H1 (cell line): ENCODE measurements around the gene ASS1. TPM values are rescaled to one million over a fixed set of nuclear protein-coding genes. Genes with fewer than 3 reads are reported as not detected.

Source experiments
- CTCF ChIA-PET: fragments of 300-600 bp; sonication (Branson Sonifier 250); formaldehyde crosslinking; loops from one replicate; lab custom pipeline; 2021; ENCODE audit not compliant: partially characterized antibody; lab: Charles Lee
- POLR2A ChIA-PET: fragments of 300-600 bp; sonication (Branson Sonifier 250); formaldehyde crosslinking; loops from one replicate; lab custom pipeline; 2021; ENCODE audit warnings: inconsistent platforms; ENCODE audit not compliant: partially characterized antibody; lab: Charles Lee
- DNase-seq, 2 experiments: peaks; one replicate each; pipeline versions ENCODE4 v3.0.0 to v3.0.0-alpha.2; 2010 to 2022; ENCODE audit warnings: low spot score in 2 of 2, low read depth in 1 of 2, mixed read lengths in 1 of 2
- FAIRE-seq: peaks from 2 replicates; lab custom pipeline; 2011; peaks lifted over from hg19 to GRCh38; lab: Jason Lieb, UNC
- H2AFZ ChIP-seq: 2 replicates; pipeline ENCODE4 v1.8.1; 2012; ENCODE audit warnings: low read length, inconsistent platforms
- H2AK5ac ChIP-seq: 2 replicates; pipeline ENCODE4 v1.6.1; 2013; ENCODE audit warnings: low read depth, low read length
- H2BK120ac ChIP-seq: replicated peaks from 2 replicates; pipeline ENCODE3; 2013; ENCODE audit warnings: low read depth, low read length, inconsistent platforms
- H2BK12ac ChIP-seq: 2 replicates; pipeline ENCODE4 v1.6.1; 2013; ENCODE audit warnings: low read depth, low read length
- H2BK15ac ChIP-seq: 2 replicates; pipeline ENCODE4 v1.6.1; 2013; ENCODE audit warnings: low read length
- H2BK20ac ChIP-seq: 2 replicates; pipeline ENCODE4 v1.6.1; 2013; ENCODE audit warnings: low read length
- H2BK5ac ChIP-seq: 2 replicates; pipeline ENCODE4 v1.6.1; 2013; ENCODE audit warnings: low read depth, low read length
- H3K14ac ChIP-seq: 2 replicates; pipeline ENCODE4 v1.6.1; 2013; ENCODE audit warnings: inconsistent platforms; ENCODE audit not compliant: insufficient read length
- H3K18ac ChIP-seq: 2 replicates; pipeline ENCODE4 v1.6.1; 2013; ENCODE audit warnings: low read length; ENCODE audit errors: extremely low read depth
- H3K23ac ChIP-seq: 2 replicates; pipeline ENCODE4 v1.6.1; 2013; ENCODE audit warnings: inconsistent platforms; ENCODE audit not compliant: insufficient read length
- H3K23me2 ChIP-seq: 2 replicates; pipeline ENCODE4 v1.6.1; 2013; ENCODE audit warnings: low read depth, low read length
- H3K27ac ChIP-seq: 2 replicates; pipeline ENCODE4 v1.6.1; 2011; ENCODE audit warnings: low read depth, low read length, inconsistent platforms
- H3K27me3 ChIP-seq, 4 experiments: replicated peaks in 1 of 4; 1 replicate in 1 of 4; 2 replicates in 3 of 4; pipeline versions ENCODE4 v1.6.1 to v1.8.1; 2011 to 2013; ENCODE audit warnings: low read length in 3 of 4, mild to moderate bottlenecking in 3 of 4, inconsistent platforms in 2 of 4, mixed read lengths in 2 of 4, moderate library complexity in 1 of 4; ENCODE audit not compliant: control insufficient read depth in 3 of 4, insufficient read depth in 3 of 4; ENCODE audit errors: extremely low read depth in 1 of 4
- H3K36me3 ChIP-seq, 4 experiments: 2 replicates each; pipeline versions ENCODE4 v1.6.1 to v1.8.1; 2011 to 2013; ENCODE audit warnings: mild to moderate bottlenecking in 4 of 4, low read length in 3 of 4, moderate library complexity in 2 of 4, control low read depth in 1 of 4, inconsistent platforms in 1 of 4; ENCODE audit not compliant: insufficient read depth in 4 of 4, control insufficient read depth in 2 of 4
- H3K4ac ChIP-seq: replicated peaks from 2 replicates; pipeline ENCODE3; 2013; ENCODE audit warnings: low read length, low read depth, mixed read lengths, inconsistent platforms; ENCODE audit not compliant: insufficient read length
- H3K4me1 ChIP-seq, 4 experiments: replicated peaks in 1 of 4; 1 replicate in 1 of 4; 2 replicates in 3 of 4; pipeline versions ENCODE4 v1.6.1 to v1.8.1; 2011 to 2013; ENCODE audit warnings: low read length in 3 of 4, inconsistent platforms in 2 of 4, mixed read lengths in 1 of 4; ENCODE audit not compliant: insufficient read depth in 4 of 4, control insufficient read depth in 3 of 4
- H3K4me2 ChIP-seq, 2 experiments: 2 replicates each; pipeline versions ENCODE4 v1.6.1 to v1.8.1; 2011 to 2013; ENCODE audit warnings: low read depth in 2 of 2, low read length in 2 of 2, control low read depth in 1 of 2, inconsistent platforms in 1 of 2, mild to moderate bottlenecking in 1 of 2; ENCODE audit not compliant: insufficient read depth in 1 of 2
- H3K4me3 ChIP-seq, 4 experiments: fragments of 200-600, 300-600 bp in 1 of 4; sonication (generic), shearing (Covaris generic), sonication (Bioruptor Twin) in 1 of 4; 2 replicates each; pipeline versions ENCODE4 v1.5.1 to v1.8.1; 2011 to 2016; ENCODE audit warnings: low read length in 4 of 4, low read depth in 3 of 4, control low read depth in 2 of 4, inconsistent platforms in 2 of 4, mild to moderate bottlenecking in 2 of 4, mixed read lengths in 1 of 4, moderate library complexity in 1 of 4; ENCODE audit not compliant: insufficient read depth in 2 of 4; ENCODE audit errors: extremely low read depth in 1 of 4
- H3K56ac ChIP-seq: replicated peaks from 2 replicates; pipeline ENCODE3; 2013; ENCODE audit warnings: low read depth, mild to moderate bottlenecking, mixed read lengths, low read length, inconsistent platforms; ENCODE audit not compliant: insufficient read length
- H3K79me1 ChIP-seq: 2 replicates; pipeline ENCODE4 v1.6.1; 2013; ENCODE audit warnings: low read depth, low read length, control low read depth
- H3K79me2 ChIP-seq, 2 experiments: 2 replicates each; pipeline versions ENCODE4 v1.6.1 to v1.8.1; 2012 to 2013; ENCODE audit warnings: low read length in 2 of 2, mild to moderate bottlenecking in 2 of 2, inconsistent platforms in 1 of 2; ENCODE audit not compliant: insufficient read depth in 2 of 2, control insufficient read depth in 1 of 2
- H3K9ac ChIP-seq, 4 experiments: replicated peaks in 1 of 4; 1 replicate in 1 of 4; 2 replicates in 3 of 4; pipeline versions ENCODE4 v1.6.1 to v1.8.1; 2011 to 2013; ENCODE audit warnings: low read depth in 3 of 4, low read length in 3 of 4, control low read depth in 2 of 4, mild to moderate bottlenecking in 2 of 4, moderate library complexity in 2 of 4, inconsistent platforms in 1 of 4; ENCODE audit errors: extremely low read depth in 1 of 4
- H3K9me3 ChIP-seq, 2 experiments: 2 replicates each; pipeline versions ENCODE4 v1.6.1 to v1.8.1; 2012 to 2013; ENCODE audit warnings: mild to moderate bottlenecking in 2 of 2, moderate library complexity in 2 of 2, control low read depth in 1 of 2, inconsistent platforms in 1 of 2, low read depth in 1 of 2, low read length in 1 of 2, mixed read lengths in 1 of 2; ENCODE audit not compliant: insufficient read depth in 2 of 2
- H4K20me1 ChIP-seq, 2 experiments: replicated peaks in 1 of 2; 2 replicates each; pipeline versions ENCODE3 to v1.8.1; 2011 to 2013; ENCODE audit warnings: inconsistent platforms in 2 of 2, low read length in 2 of 2, mild to moderate bottlenecking in 1 of 2; ENCODE audit not compliant: insufficient read depth in 2 of 2, control insufficient read depth in 1 of 2
- H4K5ac ChIP-seq: 2 replicates; pipeline ENCODE4 v1.6.1; 2013; ENCODE audit warnings: low read length, low read depth, mixed read lengths, inconsistent platforms; ENCODE audit not compliant: insufficient read length
- H4K8ac ChIP-seq: 2 replicates; pipeline ENCODE4 v1.8.0; 2013; ENCODE audit warnings: mild to moderate bottlenecking, moderate library complexity, low read length, inconsistent platforms; ENCODE audit not compliant: insufficient read depth; ENCODE audit errors: extremely low read depth
- H4K91ac ChIP-seq: replicated peaks from 2 replicates; pipeline ENCODE3; 2013; ENCODE audit warnings: low read length, mixed read lengths, inconsistent platforms; ENCODE audit not compliant: insufficient read length
- ATF2 ChIP-seq: IDR thresholded peaks from 2 replicates; pipeline ENCODE4 v1.6.1; 2012; ENCODE audit warnings: low read length, inconsistent platforms
- EP300 ChIP-seq, 2 experiments: IDR thresholded peaks; 1 replicate in 1 of 2; 2 replicates in 1 of 2; pipeline ENCODE4 v1.6.1; 2011 to 2012; ENCODE audit warnings: low read depth in 2 of 2, low read length in 2 of 2, mild to moderate bottlenecking in 2 of 2, borderline replicate concordance in 1 of 2, inconsistent platforms in 1 of 2, moderate library complexity in 1 of 2
- EZH2 ChIP-seq: fragments of 200-600 bp; sonication (generic); IDR thresholded peaks from 2 replicates; pipeline ENCODE4 v1.7.1; 2012; ENCODE audit warnings: low read depth, mild to moderate bottlenecking, moderate library complexity, low read length, inconsistent platforms; ENCODE audit not compliant: severe bottlenecking
- KDM5A ChIP-seq: fragments of 200-600 bp; IDR thresholded peaks from 2 replicates; pipeline ENCODE4 v1.7.1; 2012; ENCODE audit warnings: mild to moderate bottlenecking, low read length, inconsistent platforms, mixed read lengths
- WGBS, 2 experiments: shearing (Covaris generic) in 1 of 2; methylation state at CpG; one replicate each; pipeline versions ENCODE4 v1.1.6 to v1.1.7; 2013 to 2015; ENCODE audit warnings: low lambda C conversion rate in 2 of 2, mixed read lengths in 2 of 2, inconsistent platforms in 1 of 2, low coverage in 1 of 2, missing lambda C conversion rate in 1 of 2; ENCODE audit not compliant: insufficient replicate concordance in 2 of 2, insufficient coverage in 1 of 2, insufficient read length in 1 of 2; ENCODE audit errors: extremely low coverage in 1 of 2, missing lambda C conversion rate in 1 of 2; 5-methylcytosine and 5-hydroxymethylcytosine counted together
- polyA plus RNA-seq, 7 experiments: library from polyadenylated mRNA; depleted of rRNA in 3 of 7; stranded (reverse) in 5 of 7; unstranded in 2 of 7; fragments of >200 nt in 5 of 7; fragments of 200-250 nt in 2 of 7; gene quantifications; 1 replicate in 5 of 7; 2 replicates in 1 of 7; 4 replicates in 1 of 7; pipeline versions ENCODE4 v1.2.1 to v1.2.3, GENCODE V29; 2011 to 2013; ENCODE audit warnings: missing spikeins in 2 of 7, mixed read lengths in 2 of 7
- total RNA-seq: library from RNA; stranded (reverse); fragmentation: NEBNext Ultra II Directional; extraction: Animal tissue kit (Norgen Biotek cat#: 25700); gene quantifications from 2 replicates; pipeline ENCODE4 v1.2.1, GENCODE V29; 2021

ASS1 gene
- total and polyA plus RNA-seq, 2 of the 8 experiments (the other 6 are each of a cell fraction or from before 2014, with no cell fraction given) = 108 to 296 TPM

GRCh38 chr9:130426467-130426773, 18.3 kb upstream of the ASS1 start:
- no peaks in the 10 kb centered on the region for H3K23me2 ChIP-seq
- H3K4ac ChIP-seq = no peak overlapping the region
- H2AFZ ChIP-seq = no peak overlapping the region
- no peak overlapping the region for H3K18ac ChIP-seq
- 85% methylated on average over 8 of the region's 8 CpGs; no CpG with 5 or more reads in 1 of the 2 experiments for WGBS, 2 experiments
- H4K8ac ChIP-seq = no peak overlapping the region
- no peak overlapping the region for H2BK120ac ChIP-seq
- no peaks in the 10 kb centered on the region for H3K79me2 ChIP-seq
- no peak overlapping the region for H3K27ac ChIP-seq
- no peak overlapping the region for H3K23ac ChIP-seq
- no peak overlapping the region for H4K91ac ChIP-seq
- no peak for DNase-seq
- no peak overlapping the region for H3K4me2 ChIP-seq
- no peaks in the 10 kb centered on the region for H4K20me1 ChIP-seq
- H3K56ac ChIP-seq = no peak overlapping the region
- no peak overlapping the region for H2AK5ac ChIP-seq
- no peaks in the 10 kb centered on the region for H3K27me3 ChIP-seq
- no peak overlapping the region for H3K9ac ChIP-seq
- POLR2A ChIA-PET = interaction anchor here (2.1 kb wide), 1 partner anchor 21 kb away, joined by 7 read pairs; no protein-coding TSS in a partner anchor
- H3K14ac ChIP-seq = no peak overlapping the region
- no peak overlapping the region for H3K4me3 ChIP-seq
- H2BK15ac ChIP-seq = peak overlapping the region; percentile 92; the same call in 1 of the 2 replicates
- no peak for TF ChIP-seq ATF2
- TF ChIP-seq KDM5A = no peak
- no peak for TF ChIP-seq EP300 (IDR thresholded peaks at IDR 0.05; ENCODE audit: borderline replicate concordance in 1 of 2, low read depth in 2 of 2, low read length in 2 of 2)
- TF ChIP-seq EZH2 = no peak
- TF ChIP-seq, all 59 proteins: peak for 0
- no peak overlapping the region for H4K5ac ChIP-seq
- CTCF ChIA-PET = interaction anchor here (0.6 to 1.4 kb wide), 7 partner anchors 10 to 74 kb away, joined by 3 to 5 read pairs (median 3); no protein-coding TSS in a partner anchor
- H3K79me1 ChIP-seq = no peaks in the 10 kb centered on the region
- no peak overlapping the region for H2BK5ac ChIP-seq
- no peak overlapping the region for H2BK20ac ChIP-seq
- no peaks in the 10 kb centered on the region for H3K36me3 ChIP-seq
- H2BK12ac ChIP-seq = no peak overlapping the region
- peaks cover 3 to 13% (median 10%) of the 10 kb centered on the region in 4 experiments; a peak in 6 of 7 replicates for H3K4me1 ChIP-seq
- no peak for FAIRE-seq
- no peaks in the 10 kb centered on the region for H3K9me3 ChIP-seq
